GM12891 (cell line): ENCODE results near the gene PRDM16.

ENCODE experiments used
- DNase-seq: peaks from one replicate; pipeline ENCODE4 v3.0.0; 2011; ENCODE audit warnings: low spot score; ENCODE audit not compliant: insufficient read length
- FAIRE-seq: peaks from 2 replicates; lab custom pipeline; 2011; peaks lifted over from hg19 to GRCh38; lab: Jason Lieb, UNC
- PAX5 ChIP-seq: IDR thresholded peaks from 2 replicates; pipeline ENCODE4 v1.6.1; 2011; ENCODE audit warnings: low read length, moderate library complexity, mild to moderate bottlenecking; ENCODE audit not compliant: insufficient read depth, severe bottlenecking
- POLR2A ChIP-seq: IDR thresholded peaks from 2 replicates; pipeline ENCODE4 v1.6.1; 2011; ENCODE audit warnings: low read depth, low read length, control low read depth
- POLR2AphosphoS5 ChIP-seq: IDR thresholded peaks from 2 replicates; pipeline ENCODE4 v1.6.1; 2011; ENCODE audit warnings: low read depth, low read length, control low read depth
- POU2F2 ChIP-seq: IDR thresholded peaks from 2 replicates; pipeline ENCODE4 v1.6.1; 2011; ENCODE audit warnings: low read depth, mild to moderate bottlenecking, control low read depth, low read length, moderate library complexity
- SPI1 ChIP-seq: IDR thresholded peaks from 2 replicates; pipeline ENCODE4 v1.6.1; 2011; ENCODE audit warnings: low read depth, low read length, control low read depth
- TAF1 ChIP-seq: IDR thresholded peaks from 2 replicates; pipeline ENCODE4 v1.6.1; 2011; ENCODE audit warnings: low read depth, low read length, control low read depth

The PRDM16 gene

DNA sequence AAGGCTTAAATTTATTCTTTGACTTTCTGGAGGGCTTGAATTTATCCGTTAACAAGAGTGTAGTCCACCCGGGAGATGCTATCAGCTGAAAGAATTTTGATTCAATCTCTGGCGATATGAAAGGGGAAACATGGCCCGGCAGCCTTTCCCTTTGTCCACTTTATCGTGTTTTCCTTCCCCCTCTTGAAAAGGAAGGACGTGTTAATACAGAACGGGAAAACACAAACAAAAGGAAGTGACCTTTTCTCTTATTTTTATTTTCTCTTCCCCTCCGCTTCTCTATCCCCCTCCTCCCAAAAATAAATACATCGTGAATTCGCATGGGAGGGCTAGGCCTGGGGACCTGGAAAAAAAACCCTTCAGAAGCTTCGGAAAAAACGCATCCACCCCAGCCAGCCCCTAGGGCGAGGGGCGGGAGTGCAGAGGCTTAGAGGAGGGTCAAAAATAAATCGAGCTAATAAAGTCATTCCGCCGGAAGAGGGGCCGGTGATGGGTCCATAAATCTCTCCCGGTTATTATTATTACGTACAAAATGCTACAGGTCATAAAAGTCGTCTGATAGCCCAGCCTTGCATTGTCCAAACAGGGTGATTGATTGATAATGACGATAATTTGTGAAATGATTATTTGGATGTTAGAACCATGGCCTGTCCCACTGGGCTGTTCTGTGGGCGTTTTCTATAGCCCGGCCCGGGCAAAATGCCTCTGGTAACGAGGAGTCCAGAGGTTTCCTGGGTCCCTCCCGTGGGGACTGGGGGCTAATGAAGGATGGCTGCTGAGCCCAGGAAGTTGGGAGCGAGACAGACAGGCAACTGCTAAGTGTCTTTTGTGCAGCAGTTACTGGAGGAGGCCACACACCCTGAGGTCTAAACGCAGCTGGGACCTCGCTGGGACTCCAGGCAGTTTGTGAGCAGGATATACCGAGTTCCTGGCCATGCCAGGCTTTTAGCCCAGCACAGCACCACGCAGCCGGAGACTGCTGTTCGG, 179.4 kb downstream of the PRDM16 start:
- no peak for DNase-seq
- FAIRE-seq, result no peak
- TF ChIP-seq SPI1, result no peak
- TF ChIP-seq TAF1, result no peak
- no peak for TF ChIP-seq POU2F2
- no peak for TF ChIP-seq POLR2A
- no peak for TF ChIP-seq POLR2AphosphoS5
- TF ChIP-seq PAX5, result no peak

DNA sequence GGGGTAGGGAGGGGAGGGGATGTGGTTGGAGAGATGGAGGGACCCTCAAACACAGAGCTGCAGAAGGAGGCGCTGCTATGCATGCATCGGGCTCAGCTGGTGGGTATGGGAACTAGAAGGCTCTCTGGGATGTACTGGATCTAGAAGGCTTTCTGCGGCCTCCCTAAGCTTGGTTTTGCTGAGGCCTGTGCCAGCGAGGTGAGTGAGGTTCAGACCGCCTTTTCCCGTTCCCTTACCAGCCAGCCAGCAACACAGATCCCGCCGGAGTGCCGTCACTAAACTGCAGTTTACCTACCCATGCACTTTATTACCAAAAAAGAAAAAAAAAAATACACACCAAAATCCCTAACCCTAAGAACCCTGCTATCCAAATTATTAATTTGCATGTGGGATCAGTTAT, 180.2 kb downstream of the PRDM16 start:
- DNase-seq (no peak), FAIRE-seq (no peak)
- TF ChIP-seq SPI1, result no peak
- no peak for TF ChIP-seq POLR2A
- no peak for TF ChIP-seq POU2F2
- no peak for TF ChIP-seq PAX5
- no peak for TF ChIP-seq POLR2AphosphoS5
- TF ChIP-seq TAF1, result no peak

DNA sequence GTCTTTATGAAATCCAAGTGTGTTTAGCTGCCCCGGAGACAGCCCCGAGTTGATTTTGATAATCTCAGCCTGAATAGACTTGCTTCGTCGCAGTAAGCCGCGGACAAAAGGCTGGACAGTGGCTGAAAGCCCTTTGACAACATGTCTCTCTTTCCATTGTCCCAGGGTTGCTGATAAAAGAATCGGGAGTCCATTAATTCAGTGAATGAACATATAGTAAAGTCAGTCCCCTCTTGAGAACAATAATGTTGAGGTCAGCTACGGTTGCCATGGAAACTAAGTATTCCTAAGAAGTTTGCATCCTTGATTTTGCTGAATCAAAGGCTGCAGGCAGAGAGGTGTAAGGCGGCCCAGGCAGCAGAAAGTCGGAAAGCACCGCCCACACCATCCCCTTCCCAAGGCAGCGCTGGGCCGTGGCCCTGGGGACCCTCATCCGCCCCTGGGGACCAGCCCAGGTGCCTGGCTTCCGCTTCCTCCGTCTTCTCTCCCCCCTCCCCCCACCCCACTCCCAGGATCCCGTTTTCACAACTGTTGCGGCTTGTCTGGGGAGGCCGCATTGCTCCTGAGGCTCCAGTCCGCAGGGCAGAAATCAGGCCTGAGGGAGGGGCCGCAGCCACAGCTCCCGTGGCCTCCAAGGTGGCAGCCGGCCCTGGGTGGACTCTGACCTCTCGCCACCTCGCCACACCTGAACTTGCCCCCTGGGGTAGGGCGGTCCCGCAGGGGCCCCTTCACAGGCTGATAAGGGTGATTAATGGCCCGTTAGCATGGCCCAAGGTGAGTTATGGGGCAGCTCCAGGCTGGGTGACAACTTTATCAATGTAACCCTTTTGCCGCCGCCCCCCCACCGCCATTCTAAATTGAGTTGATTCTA, 180.9 kb downstream of the PRDM16 start:
- FAIRE-seq, result no peak
- TF ChIP-seq POU2F2 (no peak), POLR2A (no peak), PAX5 (no peak), POLR2AphosphoS5 (no peak), TAF1 (no peak), SPI1 (no peak)
- DNase-seq, result no peak

DNA sequence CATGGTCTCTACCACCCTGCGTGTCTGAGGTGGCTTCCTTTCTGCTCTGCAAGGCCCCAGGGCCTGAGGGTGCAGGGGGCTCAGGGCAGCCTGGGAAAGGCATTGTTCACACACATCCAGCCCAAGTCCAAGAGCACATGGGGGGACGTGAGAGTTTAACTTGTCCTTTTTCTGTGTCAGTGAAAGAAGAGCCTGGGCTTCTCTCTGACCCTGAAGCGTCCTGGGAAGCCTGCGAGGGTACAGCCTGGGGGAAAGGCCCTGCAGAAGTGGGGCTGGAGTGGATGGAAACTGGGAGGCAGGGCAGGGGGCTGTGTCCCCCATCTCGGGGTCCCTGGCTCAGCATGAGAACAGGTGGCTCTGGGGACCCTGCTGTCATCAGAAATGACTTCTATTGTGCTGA, 181.6 kb downstream of the PRDM16 start:
- no peak for DNase-seq
- TF ChIP-seq POLR2AphosphoS5, result no peak
- no peak for TF ChIP-seq POU2F2
- TF ChIP-seq PAX5, result no peak
- TF ChIP-seq SPI1, result no peak
- TF ChIP-seq TAF1, result no peak
- TF ChIP-seq POLR2A, result no peak
- no peak for FAIRE-seq

DNA sequence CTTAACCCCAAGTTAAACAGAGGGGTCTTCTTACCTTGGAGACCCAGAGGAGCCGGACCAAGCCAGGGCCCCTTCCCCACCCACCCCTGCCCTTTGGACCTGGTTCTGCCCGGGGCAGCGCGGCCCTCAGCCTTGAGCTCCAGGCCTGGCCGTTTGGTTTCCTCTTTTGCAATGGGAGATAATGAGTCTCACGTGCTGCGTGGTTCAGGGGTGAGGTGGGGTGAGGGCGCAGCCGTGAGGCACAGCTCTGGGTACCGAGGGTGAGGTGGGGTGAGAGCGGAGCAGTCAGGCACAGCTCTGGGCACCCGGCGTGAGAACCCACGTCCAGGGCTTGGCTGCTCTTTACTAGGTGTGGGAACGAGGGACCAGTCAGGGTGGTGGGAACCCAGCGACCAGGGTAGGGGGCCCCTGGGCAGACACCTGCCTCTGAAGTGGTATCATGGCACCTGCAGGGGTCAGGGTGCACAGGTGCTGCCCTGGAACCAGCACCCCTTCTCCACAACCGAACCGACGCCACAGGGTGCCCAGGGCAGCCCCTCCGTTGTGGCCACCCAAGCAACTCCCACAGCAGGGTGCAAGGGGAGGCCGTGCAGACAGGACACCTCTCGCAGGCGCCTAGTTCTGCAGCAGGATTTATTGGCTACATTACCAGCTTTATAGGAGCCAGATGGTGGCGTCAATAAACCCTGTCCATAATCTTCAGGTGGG, 182.2 kb downstream of the PRDM16 start:
- TF ChIP-seq PAX5, result no peak
- no peak for TF ChIP-seq POU2F2
- no peak for TF ChIP-seq POLR2AphosphoS5
- no peak for TF ChIP-seq SPI1
- TF ChIP-seq TAF1, result no peak
- no peak for TF ChIP-seq POLR2A
- no peak for FAIRE-seq
- DNase-seq, result no peak

DNA sequence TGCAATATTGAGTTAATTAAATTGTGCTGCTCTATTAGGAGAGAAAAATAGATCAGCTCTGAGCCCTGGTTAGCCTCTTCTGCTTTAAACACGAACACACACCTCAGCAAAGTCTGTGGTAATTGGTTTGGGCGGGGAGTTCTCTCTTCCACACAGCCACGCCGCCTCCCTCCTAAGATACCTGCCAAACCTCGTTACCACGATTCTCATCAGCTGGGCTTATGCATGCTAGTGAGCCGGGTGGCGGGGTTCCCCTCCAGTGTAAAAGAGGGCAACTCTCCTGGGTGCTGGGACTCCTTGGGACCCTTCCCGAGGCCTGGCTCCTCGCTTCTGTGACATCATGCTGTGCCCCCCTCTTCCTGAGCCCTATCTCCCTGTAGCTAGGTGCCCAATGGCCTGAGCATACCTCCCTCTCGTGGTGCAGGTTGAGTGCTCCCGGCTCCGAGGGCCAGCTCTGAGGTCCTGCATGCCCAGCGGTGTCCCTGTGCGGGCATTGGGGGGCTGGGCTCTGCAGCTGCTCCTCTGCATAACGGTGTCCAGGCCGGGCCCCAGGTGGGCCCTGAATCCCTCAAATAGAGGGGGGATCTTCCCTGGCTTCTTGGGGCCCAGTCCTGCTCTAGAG, 182.9 kb downstream of the PRDM16 start:
- DNase-seq (no peak), FAIRE-seq (no peak)
- no peak for TF ChIP-seq POLR2A

DNA sequence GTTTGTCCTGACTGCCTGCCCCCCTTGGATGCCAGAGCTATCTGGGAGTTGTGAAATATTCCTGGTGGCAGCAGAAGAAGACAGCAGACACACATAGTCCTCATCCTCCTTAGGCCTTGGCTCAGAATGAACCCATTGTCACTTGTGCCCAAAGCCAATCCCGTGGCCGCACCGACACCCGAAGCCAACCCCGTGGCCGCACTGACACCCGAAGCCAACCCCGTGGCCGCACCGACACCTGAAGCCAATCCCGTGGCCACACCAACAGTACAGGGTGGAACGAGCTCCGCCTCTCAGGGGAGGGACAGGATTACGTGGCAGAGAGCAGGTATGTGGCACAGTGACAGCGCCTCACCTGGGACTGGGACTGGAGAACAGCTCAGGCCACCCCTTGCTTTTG, 186.7 kb downstream of the PRDM16 start:
- no peak for TF ChIP-seq POLR2A
- TF ChIP-seq PAX5, result no peak
- TF ChIP-seq POLR2AphosphoS5, result no peak
- TF ChIP-seq SPI1, result no peak
- no peak for TF ChIP-seq POU2F2
- TF ChIP-seq TAF1, result no peak
- DNase-seq (no peak), FAIRE-seq (no peak)

DNA sequence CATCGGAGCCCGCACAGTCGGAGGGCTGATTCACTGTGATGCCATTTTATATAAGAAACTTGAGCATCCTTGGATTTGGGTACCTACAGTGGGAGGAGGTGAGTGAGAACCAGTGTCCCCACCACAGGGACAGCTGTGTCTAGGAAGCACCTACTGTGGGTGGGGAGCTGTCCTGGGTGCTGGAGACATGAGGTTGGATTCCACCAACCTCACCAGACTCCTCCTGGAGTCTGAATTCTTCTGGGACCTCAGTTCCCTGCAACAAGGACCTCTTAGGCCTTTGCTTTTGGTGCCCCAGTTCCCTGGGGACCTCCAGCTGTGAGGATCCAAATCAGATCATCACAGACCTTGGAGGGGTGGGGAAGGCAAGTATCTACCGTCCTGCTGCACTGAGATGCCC, 188.8 kb downstream of the PRDM16 start:
- DNase-seq (no peak), FAIRE-seq (no peak)
- TF ChIP-seq PAX5 (no peak), POLR2A (no peak), TAF1 (no peak), SPI1 (no peak), POU2F2 (no peak), POLR2AphosphoS5 (no peak)
